HepG2 (cell line): ENCODE data around the gene GGTA1. TPM values are rescaled to one million over a fixed set of nuclear protein-coding genes. Genes with fewer than 3 reads are reported as not detected.

ENCODE experiments used
- ATAC-seq: fragments of 200-7000 bp; cut with Tn5 transposase; 3 replicates; pipeline ENCODE4 v1.9.1; 2020; ENCODE audit warnings: mild to moderate bottlenecking, moderate library complexity
- BruUV-seq: library from RNA; stranded (reverse); fragments of 400-500 nt; replicated peaks from 2 replicates; lab custom pipeline; 2021; lab: Mats Ljungman, UMichigan
- CTCF ChIA-PET: fragments of 300-600 bp; formaldehyde crosslinking; extraction: SDS; loops from one replicate; lab custom pipeline; 2021; ENCODE audit warnings: low total read pairs, inconsistent platforms, low intra/inter-chr PET ratio; lab: Yijun Ruan, JAX
- POLR2A ChIA-PET: fragments of 350-600 bp; sonication (Branson Sonifier 250); formaldehyde crosslinking; loops from one replicate; lab custom pipeline; 2020; ENCODE audit warnings: antibody characterized with exemption, inconsistent platforms; lab: Yijun Ruan, JAX
- DNase-seq: peaks from one replicate; pipeline ENCODE4 v3.0.0-alpha.2; 2015; ENCODE audit warnings: low spot score
- FAIRE-seq: peaks from 3 replicates; lab custom pipeline; 2011; peaks lifted over from hg19 to GRCh38; lab: Jason Lieb, UNC
- H2AFZ ChIP-seq: one replicate; pipeline ENCODE4 v1.6.1; 2011; ENCODE audit warnings: low read length, inconsistent platforms
- H3K27ac ChIP-seq: fragments of 300-600 bp; 3 replicates; pipeline ENCODE4 v1.8.0; 2011; ENCODE audit warnings: mixed run types, mild to moderate bottlenecking, mixed read lengths, low read length, inconsistent platforms; ENCODE audit not compliant: insufficient read depth; ENCODE audit errors: extremely low read length
- H3K27me3 ChIP-seq, 2 experiments: fragments of 200-600 bp in 1 of 2; 2 replicates in 1 of 2; 3 replicates in 1 of 2; pipeline versions ENCODE4 v1.6.0 to v1.8.0; 2011; ENCODE audit warnings: low read length in 2 of 2, mild to moderate bottlenecking in 2 of 2, moderate library complexity in 2 of 2, inconsistent platforms in 1 of 2; ENCODE audit not compliant: insufficient read depth in 2 of 2, control insufficient read depth in 1 of 2
- H3K36me3 ChIP-seq, 2 experiments: fragments of 200-600 bp in 1 of 2; replicated peaks in 1 of 2; 2 replicates in 1 of 2; 3 replicates in 1 of 2; pipeline versions ENCODE4 v1.5.1 to v1.8.0; 2011; ENCODE audit warnings: low read length in 2 of 2, inconsistent platforms in 1 of 2; ENCODE audit not compliant: insufficient read depth in 2 of 2, control insufficient read depth in 1 of 2
- H3K4me1 ChIP-seq: 2 replicates; pipeline ENCODE4 v1.5.1; 2012; ENCODE audit warnings: low read length, inconsistent platforms; ENCODE audit not compliant: insufficient read depth
- H3K4me2 ChIP-seq: 2 replicates; pipeline ENCODE4 v1.6.0; 2011; ENCODE audit warnings: low read depth, low read length, inconsistent platforms
- H3K4me3 ChIP-seq, 3 experiments: fragments of 200-600 bp in 1 of 3; sonication (generic), shearing (Covaris generic) in 1 of 3; replicated peaks in 1 of 3; 2 replicates each; pipeline ENCODE4 v1.5.1; 2011 to 2016; ENCODE audit warnings: low read length in 3 of 3, inconsistent platforms in 2 of 3, low read depth in 2 of 3, mild to moderate bottlenecking in 2 of 3, control low read depth in 1 of 3, mixed read lengths in 1 of 3; ENCODE audit not compliant: insufficient read depth in 1 of 3
- H3K79me2 ChIP-seq: one replicate; pipeline ENCODE4 v1.6.1; 2011; ENCODE audit warnings: low read length, inconsistent platforms; ENCODE audit not compliant: insufficient read depth
- H3K9ac ChIP-seq: 2 replicates; pipeline ENCODE4 v1.6.0; 2011; ENCODE audit warnings: mild to moderate bottlenecking, low read depth, low read length, inconsistent platforms; ENCODE audit not compliant: insufficient read depth
- H3K9me3 ChIP-seq: 2 replicates; pipeline ENCODE4 v1.5.1; 2012; ENCODE audit warnings: mild to moderate bottlenecking, low read length
- H4K20me1 ChIP-seq: 2 replicates; pipeline ENCODE4 v1.6.0; 2011; ENCODE audit warnings: inconsistent platforms, mild to moderate bottlenecking, low read length, moderate library complexity; ENCODE audit not compliant: insufficient read depth
- ARNTL ChIP-seq: sonication (generic); formaldehyde crosslinking; IDR thresholded peaks from 2 replicates; pipeline ENCODE4 v1.4.0; 2020; ENCODE audit warnings: mild to moderate bottlenecking, missing genetic modification reagents
- SRSF4 ChIP-seq: fragments of 200-400 bp; formaldehyde crosslinking; IDR thresholded peaks from one replicate; pipeline ENCODE4 v1.6.1; 2018; ENCODE audit warnings: mild to moderate bottlenecking, low read depth, low read length, moderate library complexity; ENCODE audit not compliant: poor library complexity, severe bottlenecking
- WGBS: methylation state at CpG from one replicate; pipeline ENCODE4 v1.1.6; 2017; ENCODE audit warnings: low lambda C conversion rate; 5-methylcytosine and 5-hydroxymethylcytosine counted together
- in situ Hi-C: cut with HindIII; loops from 2 replicates; pipeline ENCODE4 v1.10.0; 2017; ENCODE audit warnings: low pct_unique_long_range_greater_than_20kb; ENCODE audit not compliant: extremely low pct_ligation_motif_present
- intact Hi-C: fragments of 100-400 bp; cut with micrococcal nuclease; formaldehyde crosslinking; loops from one replicate; pipeline ENCODE4 v1.10.0; 2022; ENCODE audit not compliant: unreplicated experiment
- polyA plus RNA-seq, 8 experiments: library from polyadenylated mRNA; depleted of rRNA in 3 of 8; stranded (reverse) in 7 of 8; unstranded in 1 of 8; fragments of >200 nt; fragmentation: Illumina TruSeq in 4 of 8; extraction: Trizol in 4 of 8; gene quantifications; 2 replicates each; pipeline versions ENCODE4 v1.2.1 to v1.2.3, GENCODE V29; 2011 to 2016; ENCODE audit warnings: low read depth in 4 of 8, missing spikeins in 1 of 8, mixed read lengths in 1 of 8; ENCODE audit not compliant: insufficient read depth in 1 of 8
- total RNA-seq, 5 experiments: library from RNA; depleted of rRNA; stranded (reverse); fragments of >200 nt; fragmentation: Illumina TruSeq; extraction: Trizol; gene quantifications; 2 replicates each; pipeline ENCODE4 v1.2.3, GENCODE V29; 2016; ENCODE audit warnings: low read depth in 1 of 5
- TF ChIP-seq, protein P1 (sequence below): sonication (generic); formaldehyde crosslinking; IDR thresholded peaks from 2 replicates; pipeline ENCODE4 v1.5.1; 2020; ENCODE audit warnings: missing genetic modification reagents, mild to moderate bottlenecking, borderline replicate concordance
- TF ChIP-seq, protein P2 (sequence below): fragments of 450-650 bp; IDR thresholded peaks from 2 replicates; pipeline ENCODE4 v1.6.1; 2016

Gene GGTA1
- total and polyA plus RNA-seq, 2 of the 13 experiments (the other 11 are each of a cell fraction or from before 2014, with no cell fraction given): not detected

GRCh38 chr9:121449786-121450185 lies 49.9 kb downstream of the GGTA1 start (continued):
- TF ChIP-seq, protein P1, sequence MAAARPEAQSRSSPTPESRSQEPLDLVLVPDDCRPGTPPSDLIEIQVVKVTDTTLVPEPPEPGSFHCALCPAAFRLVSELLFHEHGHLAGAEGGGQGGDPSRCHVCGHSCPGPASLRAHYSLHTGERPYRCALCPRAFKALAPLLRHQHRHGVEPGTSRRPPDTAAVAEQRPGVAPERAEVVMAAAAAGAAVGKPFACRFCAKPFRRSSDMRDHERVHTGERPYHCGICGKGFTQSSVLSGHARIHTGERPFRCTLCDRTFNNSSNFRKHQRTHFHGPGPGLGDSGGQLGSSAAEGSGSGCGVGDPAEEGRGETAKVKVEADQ (CRISPR knock-in tag): no peak
- TF ChIP-seq ARNTL (CRISPR knock-in tag): no peak

DNA sequence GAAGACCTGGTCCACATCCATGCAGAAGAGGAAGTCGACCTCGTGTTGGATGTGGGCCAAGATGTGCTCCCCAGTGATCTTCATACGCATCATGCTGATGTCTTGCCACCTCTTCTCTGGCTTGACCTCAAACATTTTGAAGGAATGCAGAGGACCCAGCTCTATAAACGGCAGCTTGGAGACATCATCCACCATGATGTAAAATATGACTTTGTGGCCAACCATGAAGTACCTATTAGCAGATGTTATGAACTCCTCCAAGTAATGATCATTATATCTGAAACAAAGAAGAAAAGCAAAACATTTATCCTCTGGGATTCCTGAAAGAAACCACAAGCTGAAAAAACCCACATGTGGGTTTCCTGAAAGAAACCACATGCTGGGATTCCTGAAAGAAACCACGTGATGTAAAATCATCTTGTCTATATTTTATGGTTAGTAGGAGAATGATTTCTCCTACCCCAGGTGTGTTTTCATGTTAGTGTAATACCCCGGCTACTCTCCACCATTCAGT lies 52.3 kb downstream of the GGTA1 start:
- in situ Hi-C loops: loop anchor here (10.0 kb wide), 1 partner anchor 63 kb away; no protein-coding TSS in a partner anchor
- FAIRE-seq (no peak), ATAC-seq (no peak), DNase-seq (no peak)
- Histone ChIP-seq H3K9me3 (no peaks in the 10 kb centered on the region), H3K4me2 (no peak overlapping the region), H3K9ac (no peak overlapping the region), H3K4me3 (no peak overlapping the region), H3K79me2 (no peaks in the 10 kb centered on the region), H2AFZ (no peak overlapping the region), H4K20me1 (no peaks in the 10 kb centered on the region), H3K36me3 (no peaks in the 10 kb centered on the region), H3K27ac (no peak overlapping the region), H3K4me1 (no peaks in the 10 kb centered on the region), H3K27me3 (peaks cover 0 to 35% of the 10 kb centered on the region in 2 experiments; a peak in 1 of 5 replicates)
- ChIA-PET POLR2A (no interaction called here), CTCF (no interaction called here)
- TF ChIP-seq SRSF4: no peak
- TF ChIP-seq, protein P2, sequence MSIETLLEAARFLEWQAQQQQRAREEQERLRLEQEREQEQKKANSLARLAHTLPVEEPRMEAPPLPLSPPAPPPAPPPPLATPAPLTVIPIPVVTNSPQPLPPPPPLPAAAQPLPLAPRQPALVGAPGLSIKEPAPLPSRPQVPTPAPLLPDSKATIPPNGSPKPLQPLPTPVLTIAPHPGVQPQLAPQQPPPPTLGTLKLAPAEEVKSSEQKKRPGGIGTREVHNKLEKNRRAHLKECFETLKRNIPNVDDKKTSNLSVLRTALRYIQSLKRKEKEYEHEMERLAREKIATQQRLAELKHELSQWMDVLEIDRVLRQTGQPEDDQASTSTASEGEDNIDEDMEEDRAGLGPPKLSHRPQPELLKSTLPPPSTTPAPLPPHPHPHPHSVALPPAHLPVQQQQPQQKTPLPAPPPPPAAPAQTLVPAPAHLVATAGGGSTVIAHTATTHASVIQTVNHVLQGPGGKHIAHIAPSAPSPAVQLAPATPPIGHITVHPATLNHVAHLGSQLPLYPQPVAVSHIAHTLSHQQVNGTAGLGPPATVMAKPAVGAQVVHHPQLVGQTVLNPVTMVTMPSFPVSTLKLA: peak; percentile 40; the same call in 1 of the 2 replicates
- BruUV-seq: no TSS peak
- intact Hi-C loops: no loop called here
- 26% methylated on average over 4 of the region's 6 CpGs for WGBS
